ENCODE measurements around the gene VPS13A.

GRCh38 chr9:77417566-77417965, 240.2 kb downstream of the VPS13A start:
- TF ChIP-seq CTCF (IDR thresholded peaks at IDR 0.05), result no peak
- no peak for TF ChIP-seq ZFX (IDR thresholded peaks at IDR 0.05; ENCODE audit: borderline replicate concordance)
